Gastroesophageal sphincter (tissue), 4 donors: ENCODE results near the gene ZNF830. TPM values are rescaled to one million over a fixed set of nuclear protein-coding genes. Genes with fewer than 3 reads are reported as not detected.

Experiments used
- ATAC-seq: fragments of 150-250 bp; one replicate; pipeline ENCODE4 v1.9.1; 2016; ENCODE audit warnings: mild to moderate bottlenecking, moderate library complexity
- H3K27ac ChIP-seq, 4 donors: fragments of 200-600 bp; sonication (generic) in 3 of 4; 1 replicate in 3 of 4; 2 replicates in 1 of 4; pipeline ENCODE4 v1.5.1; 2016 to 2019
- H3K27me3 ChIP-seq: fragments of 200-600 bp; sonication (generic); one replicate; pipeline ENCODE4 v1.5.1; 2019
- H3K36me3 ChIP-seq, 2 donors: fragments of 200-600 bp; sonication (generic); one replicate each; pipeline ENCODE4 v1.5.1; 2019; ENCODE audit warnings: control low read depth in 1 of 2
- H3K4me1 ChIP-seq, 3 donors: fragments of 200-600 bp; sonication (generic); 1 replicate in 2 of 3; 2 replicates in 1 of 3; pipeline ENCODE4 v1.5.1; 2016 to 2019; ENCODE audit warnings: control low read depth in 2 of 3
- H3K4me3 ChIP-seq, 2 donors: fragments of 200-600 bp; sonication (generic); one replicate each; pipeline ENCODE4 v1.5.1; 2019; ENCODE audit warnings: mild to moderate bottlenecking in 1 of 2, moderate library complexity in 1 of 2
- H3K9me3 ChIP-seq, 3 donors: fragments of 200-600 bp; sonication (generic); one replicate each; pipeline ENCODE4 v1.5.1; 2017 to 2019; ENCODE audit warnings: control low read depth in 2 of 3
- CTCF ChIP-seq, 4 experiments: fragments of 200-600 bp in 2 of 4; fragments of 450-650 bp in 2 of 4; sonication (generic) in 1 of 4; IDR thresholded peaks; one replicate each; pipeline ENCODE4 v1.5.1; 2017 to 2019; ENCODE audit warnings: antibody characterized with exemption in 4 of 4, mild to moderate bottlenecking in 2 of 4, moderate library complexity in 2 of 4
- EP300 ChIP-seq: sonication (generic); formaldehyde crosslinking; IDR thresholded peaks from one replicate; pipeline ENCODE4 v1.6.1; 2017; ENCODE audit warnings: antibody characterized with exemption, mild to moderate bottlenecking
- POLR2A ChIP-seq, 2 donors: fragments of 450-650 bp; IDR thresholded peaks; one replicate each; pipeline ENCODE4 v1.6.1; 2017; ENCODE audit warnings: antibody characterized with exemption in 2 of 2, mild to moderate bottlenecking in 2 of 2, moderate library complexity in 1 of 2
- POLR2AphosphoS5 ChIP-seq: sonication (generic); formaldehyde crosslinking; IDR thresholded peaks from one replicate; pipeline ENCODE4 v1.6.1; 2017; ENCODE audit warnings: antibody characterized with exemption
- WGBS, 2 donors: methylation state at CpG; one replicate each; pipeline ENCODE4 v1.1.5; 2018; ENCODE audit warnings: low coverage in 1 of 2; 5-methylcytosine and 5-hydroxymethylcytosine counted together
- total RNA-seq, 4 donors: library from RNA; depleted of rRNA; stranded (reverse); fragments of >200 nt; gene quantifications; one replicate each; pipeline ENCODE4 v1.1.0, GENCODE V29; 2016

ZNF830 gene
- total RNA-seq, 4 donors from 2014 or later = 12.7 to 15.0 (median 13.5) TPM

- Histone ChIP-seq H3K27ac (no peak overlapping the region), H3K27me3 (no peaks in the 10 kb centered on the region), H3K36me3 (peaks cover 0 to 95% of the 10 kb centered on the region in 2 donors), H3K9me3 (no peaks in the 10 kb centered on the region), H3K4me1 (peaks cover 0 to 25% (median 0%) of the 10 kb centered on the region in 3 donors), H3K4me3 (no peak overlapping the region)
- no peak for ATAC-seq
- TF ChIP-seq POLR2A (IDR thresholded peaks at IDR 0.05) (no peak), CTCF (IDR thresholded peaks at IDR 0.05) (no peak), POLR2AphosphoS5 (no peak), EP300 (no peak)
- WGBS, 2 donors = 83 to 86% methylated on average over 2 of the region's 2 CpGs
Measured at GRCh38 chr17:34988644-34989043, 27.3 kb downstream of the ZNF830 start.

DNA sequence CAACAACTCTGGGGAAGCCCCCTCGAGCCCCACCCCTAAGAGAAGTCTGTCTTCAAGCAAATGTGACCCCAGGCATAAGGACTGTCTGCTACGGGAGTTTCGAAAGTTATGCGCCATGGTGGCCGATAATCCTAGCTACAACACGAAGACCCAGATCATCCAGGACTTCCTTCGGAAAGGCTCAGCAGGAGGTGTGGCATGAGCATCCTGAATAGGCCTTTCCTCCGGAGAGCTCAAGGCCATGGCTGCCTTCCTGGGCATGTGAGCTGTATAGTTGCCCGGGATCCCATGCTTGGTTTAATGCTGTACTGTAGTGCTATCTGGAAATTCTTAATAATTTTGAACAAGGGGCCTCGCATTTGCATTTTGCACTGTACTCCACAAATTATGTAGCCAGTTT, 28.1 kb downstream of the ZNF830 start:
- ATAC-seq = no peak
- TF ChIP-seq POLR2AphosphoS5 (no peak), CTCF (IDR thresholded peaks at IDR 0.05) (no peak), EP300 (no peak), POLR2A (IDR thresholded peaks at IDR 0.05) (no peak)
- Histone ChIP-seq H3K4me3 (no peak overlapping the region), H3K27ac (peak overlapping the region in 1 of 4 donors; percentile 6), H3K9me3 (no peaks in the 10 kb centered on the region), H3K27me3 (no peaks in the 10 kb centered on the region), H3K36me3 (peaks cover 0 to 97% of the 10 kb centered on the region in 2 donors), H3K4me1 (peaks cover 0 to 16% (median 0%) of the 10 kb centered on the region in 3 donors)
- 83 to 90% methylated on average over 2 to 4 of the region's 10 CpGs for WGBS, 2 donors

- peaks cover 0 to 100% of the 10 kb centered on the region in 2 donors for H3K36me3 ChIP-seq
- no peaks in the 10 kb centered on the region for H3K9me3 ChIP-seq
- WGBS, 2 donors = 17 to 48% methylated on average over 5 to 6 of the region's 6 CpGs
- no peak for ATAC-seq
- H3K27me3 ChIP-seq = no peaks in the 10 kb centered on the region
- no peak overlapping the region for H3K4me3 ChIP-seq
- peak overlapping the region in 3 of 4 donors; percentile 32 to 47 (median 33) for H3K27ac ChIP-seq
- H3K4me1 ChIP-seq = peaks cover 0 to 9% (median 0%) of the 10 kb centered on the region in 3 donors
- TF ChIP-seq POLR2AphosphoS5 (peak; percentile 50), CTCF (IDR thresholded peaks at IDR 0.05) (no peak), POLR2A (IDR thresholded peaks at IDR 0.05) (no peak)
Measured at GRCh38 chr17:34990921-34991365, 29.6 kb downstream of the ZNF830 start.

GRCh38 chr17:34991606-34992005, 30.3 kb downstream of the ZNF830 start:
- no peaks in the 10 kb centered on the region for H3K9me3 ChIP-seq
- H3K4me1 ChIP-seq = peaks cover 0 to 10% (median 0%) of the 10 kb centered on the region in 3 donors
- H3K4me3 ChIP-seq = no peak overlapping the region
- H3K36me3 ChIP-seq = peaks cover 0 to 100% of the 10 kb centered on the region in 2 donors
- ATAC-seq = no peak
- H3K27me3 ChIP-seq = no peaks in the 10 kb centered on the region
- no peak for TF ChIP-seq CTCF (IDR thresholded peaks at IDR 0.05)
- TF ChIP-seq POLR2A (IDR thresholded peaks at IDR 0.05) = no peak
- TF ChIP-seq POLR2AphosphoS5 = no peak
- no peak for TF ChIP-seq EP300
- H3K27ac ChIP-seq = peak overlapping the region in 3 of 4 donors; percentile 32 to 47 (median 33)
- WGBS, 2 donors = no CpG with 5 or more reads among the region's 3 CpGs

DNA sequence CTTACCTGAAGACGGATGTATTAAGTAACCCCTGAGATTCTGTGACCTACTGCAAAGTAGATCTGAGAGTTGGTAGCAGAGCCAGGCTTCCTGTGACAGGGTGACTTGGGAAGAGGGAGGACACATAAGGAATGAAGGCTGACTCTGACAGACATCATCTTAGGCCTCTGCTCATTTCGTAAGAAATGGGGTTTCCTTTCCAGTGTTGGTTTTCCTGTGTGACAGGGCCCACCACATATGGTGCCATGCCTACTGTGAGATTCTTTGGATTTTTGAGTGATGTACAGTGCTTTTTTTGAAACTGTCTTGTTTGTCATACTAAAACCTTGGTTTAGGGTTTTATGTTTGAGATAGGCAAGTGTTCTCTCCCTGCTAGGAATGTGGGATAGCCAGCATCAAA, 31.7 kb downstream of the ZNF830 start:
- Histone ChIP-seq H3K4me3 (no peak overlapping the region), H3K27me3 (no peaks in the 10 kb centered on the region), H3K4me1 (peaks cover under 1 to 24% (median 3%) of the 10 kb centered on the region in 3 donors), H3K27ac (no peak overlapping the region), H3K9me3 (no peaks in the 10 kb centered on the region), H3K36me3 (peaks cover 0 to 91% of the 10 kb centered on the region in 2 donors)
- WGBS, 2 donors = 79 to 80% methylated on average over 1 to 2 of the region's 2 CpGs
- ATAC-seq = no peak
- no peak for TF ChIP-seq CTCF (IDR thresholded peaks at IDR 0.05)
- no peak for TF ChIP-seq POLR2AphosphoS5
- no peak for TF ChIP-seq EP300
- no peak for TF ChIP-seq POLR2A (IDR thresholded peaks at IDR 0.05)
